ENCODE data around the gene KDELR3. TPM values are rescaled to one million over a fixed set of nuclear protein-coding genes. Genes with fewer than 3 reads are reported as not detected.

Gene KDELR3
- total RNA-seq, 3 donors from 2014 or later = 8.9 to 18.0 (median 14.9) TPM

DNA sequence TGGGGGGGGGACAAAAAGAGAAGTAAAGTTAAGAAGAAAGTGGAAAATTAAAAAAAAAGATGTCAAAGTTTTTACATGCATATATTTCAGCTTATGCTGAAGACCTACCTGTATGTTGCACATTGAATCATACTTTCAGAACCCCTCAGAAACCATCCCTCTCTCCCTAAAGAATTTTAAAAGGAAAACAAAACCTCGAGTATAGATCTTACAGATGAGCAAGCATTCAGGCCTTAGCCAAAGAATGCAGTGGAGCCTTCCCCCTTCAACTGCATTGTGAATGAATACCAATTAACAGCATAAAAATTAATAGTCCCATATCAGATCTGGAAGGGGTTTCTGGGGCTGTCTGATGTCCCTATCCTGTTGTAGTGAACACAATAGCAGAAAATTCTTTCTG is 16.3 kb downstream of the KDELR3 start:
- H3K4me1 ChIP-seq = no peaks in the 10 kb centered on the region
- no peaks in the 10 kb centered on the region for H3K27me3 ChIP-seq

DNA sequence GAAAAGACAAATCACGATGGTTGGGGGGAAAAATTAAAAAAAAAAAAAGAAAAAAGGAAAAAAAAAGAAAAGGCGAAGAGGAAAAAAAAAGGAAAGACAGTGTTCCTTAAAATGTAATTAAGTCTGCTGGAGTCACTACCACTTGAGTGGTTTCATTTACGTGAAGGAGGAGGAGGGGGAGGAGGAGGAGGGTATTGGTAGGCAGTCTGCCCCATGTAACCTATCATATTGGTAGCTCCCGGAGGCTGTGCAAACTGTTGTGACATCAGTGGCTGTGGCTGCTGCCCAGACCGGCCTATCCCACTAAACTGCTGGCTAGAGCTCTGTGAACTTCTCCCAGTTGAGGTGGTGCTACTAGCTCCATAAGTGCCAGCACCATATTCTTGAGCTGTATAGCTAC is 17.9 kb downstream of the KDELR3 start:
- TF ChIP-seq POLR2A (IDR thresholded peaks at IDR 0.05) (no peak), POLR2AphosphoS5 (IDR thresholded peaks at IDR 0.05) (no peak)
- TF ChIP-seq, protein P1, sequence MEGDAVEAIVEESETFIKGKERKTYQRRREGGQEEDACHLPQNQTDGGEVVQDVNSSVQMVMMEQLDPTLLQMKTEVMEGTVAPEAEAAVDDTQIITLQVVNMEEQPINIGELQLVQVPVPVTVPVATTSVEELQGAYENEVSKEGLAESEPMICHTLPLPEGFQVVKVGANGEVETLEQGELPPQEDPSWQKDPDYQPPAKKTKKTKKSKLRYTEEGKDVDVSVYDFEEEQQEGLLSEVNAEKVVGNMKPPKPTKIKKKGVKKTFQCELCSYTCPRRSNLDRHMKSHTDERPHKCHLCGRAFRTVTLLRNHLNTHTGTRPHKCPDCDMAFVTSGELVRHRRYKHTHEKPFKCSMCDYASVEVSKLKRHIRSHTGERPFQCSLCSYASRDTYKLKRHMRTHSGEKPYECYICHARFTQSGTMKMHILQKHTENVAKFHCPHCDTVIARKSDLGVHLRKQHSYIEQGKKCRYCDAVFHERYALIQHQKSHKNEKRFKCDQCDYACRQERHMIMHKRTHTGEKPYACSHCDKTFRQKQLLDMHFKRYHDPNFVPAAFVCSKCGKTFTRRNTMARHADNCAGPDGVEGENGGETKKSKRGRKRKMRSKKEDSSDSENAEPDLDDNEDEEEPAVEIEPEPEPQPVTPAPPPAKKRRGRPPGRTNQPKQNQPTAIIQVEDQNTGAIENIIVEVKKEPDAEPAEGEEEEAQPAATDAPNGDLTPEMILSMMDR (IDR thresholded peaks at IDR 0.05) = no peak
- no peaks in the 10 kb centered on the region for H3K27me3 ChIP-seq
- no peak overlapping the region for H3K4me3 ChIP-seq
- no peak overlapping the region for H3K27ac ChIP-seq
- intact Hi-C loops (cut with DNase I; ENCODE audit: low total_unique reads) = no loop called here
- DNase-seq (ENCODE audit: low spot score in 2 of 2) = no peak
- no peaks in the 10 kb centered on the region for H3K4me1 ChIP-seq
- H3K9me3 ChIP-seq = no peaks in the 10 kb centered on the region
- peaks cover 3% of the 10 kb centered on the region for H3K36me3 ChIP-seq

More for the DNA sequence above, 16.3 kb downstream of the KDELR3 start:
- no peak overlapping the region for H3K4me3 ChIP-seq
- H3K27ac ChIP-seq = no peak overlapping the region
- DNase-seq (ENCODE audit: low spot score in 2 of 2) = no peak
- H3K36me3 ChIP-seq = no peaks in the 10 kb centered on the region
- no peaks in the 10 kb centered on the region for H3K9me3 ChIP-seq
- TF ChIP-seq POLR2AphosphoS5 (IDR thresholded peaks at IDR 0.05) = no peak
- TF ChIP-seq, protein P1 (IDR thresholded peaks at IDR 0.05) = no peak
- TF ChIP-seq POLR2A (IDR thresholded peaks at IDR 0.05) = no peak
- intact Hi-C loops (cut with DNase I; ENCODE audit: low total_unique reads) = no loop called here

DNA sequence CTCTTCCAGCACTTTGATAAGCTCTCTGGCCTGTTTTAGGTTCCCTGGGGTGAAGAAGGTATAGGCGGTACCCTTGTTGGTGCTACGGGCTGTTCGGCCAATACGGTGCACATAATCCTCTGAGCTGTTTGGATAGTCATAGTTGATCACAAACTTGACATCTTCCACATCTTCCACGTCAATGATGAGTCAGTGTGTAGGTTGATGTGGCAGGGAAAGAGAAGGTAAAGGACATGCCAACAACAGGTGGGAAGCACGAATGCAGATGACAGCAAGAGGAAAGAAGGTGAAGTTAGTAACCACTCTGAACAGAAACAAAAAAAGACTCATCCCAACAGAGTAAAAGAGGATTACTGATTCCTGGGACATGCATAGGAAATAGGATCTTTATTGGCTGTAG is 20.1 kb downstream of the KDELR3 start:
- Histone ChIP-seq H3K4me3 (no peak overlapping the region), H3K4me1 (no peaks in the 10 kb centered on the region), H3K27ac (no peak overlapping the region), H3K36me3 (peaks cover 4% of the 10 kb centered on the region), H3K27me3 (no peaks in the 10 kb centered on the region), H3K9me3 (no peaks in the 10 kb centered on the region)
- intact Hi-C loops (cut with DNase I; ENCODE audit: low total_unique reads) = no loop called here
- DNase-seq (ENCODE audit: low spot score in 2 of 2) = no peak
- no peak for TF ChIP-seq POLR2A (IDR thresholded peaks at IDR 0.05)
- no peak for TF ChIP-seq POLR2AphosphoS5 (IDR thresholded peaks at IDR 0.05)
- TF ChIP-seq, protein P1 (IDR thresholded peaks at IDR 0.05) = no peak

DNA sequence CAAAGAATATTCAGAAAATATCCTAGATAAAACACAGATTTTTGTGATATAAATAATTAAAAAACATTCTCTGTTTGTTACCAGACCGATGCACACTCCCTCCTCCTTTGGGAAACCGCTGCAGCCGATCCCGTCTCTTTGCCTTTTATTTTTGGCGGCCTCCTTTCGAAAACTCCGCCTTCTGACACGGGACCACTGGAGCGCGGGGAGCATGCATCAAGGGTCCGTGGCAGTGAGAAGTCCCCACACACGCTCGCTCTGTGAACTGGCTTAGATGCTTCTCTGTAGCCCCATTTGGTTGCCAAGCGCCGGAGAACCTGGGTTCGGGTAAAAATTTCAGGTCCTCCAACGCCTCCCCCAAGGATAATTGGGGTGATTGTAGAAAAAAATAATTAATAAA is 21.2 kb downstream of the KDELR3 start:
- Histone ChIP-seq H3K4me1 (no peaks in the 10 kb centered on the region), H3K27me3 (no peaks in the 10 kb centered on the region), H3K36me3 (peaks cover 8% of the 10 kb centered on the region), H3K27ac (no peak overlapping the region), H3K9me3 (no peaks in the 10 kb centered on the region), H3K4me3 (no peak overlapping the region)
- DNase-seq (ENCODE audit: low spot score in 2 of 2) = no peak
- intact Hi-C loops (cut with DNase I; ENCODE audit: low total_unique reads) = no loop called here
- TF ChIP-seq POLR2AphosphoS5 (IDR thresholded peaks at IDR 0.05) (no peak), POLR2A (IDR thresholded peaks at IDR 0.05) (no peak)
- TF ChIP-seq, protein P1 (IDR thresholded peaks at IDR 0.05) = no peak

DNA sequence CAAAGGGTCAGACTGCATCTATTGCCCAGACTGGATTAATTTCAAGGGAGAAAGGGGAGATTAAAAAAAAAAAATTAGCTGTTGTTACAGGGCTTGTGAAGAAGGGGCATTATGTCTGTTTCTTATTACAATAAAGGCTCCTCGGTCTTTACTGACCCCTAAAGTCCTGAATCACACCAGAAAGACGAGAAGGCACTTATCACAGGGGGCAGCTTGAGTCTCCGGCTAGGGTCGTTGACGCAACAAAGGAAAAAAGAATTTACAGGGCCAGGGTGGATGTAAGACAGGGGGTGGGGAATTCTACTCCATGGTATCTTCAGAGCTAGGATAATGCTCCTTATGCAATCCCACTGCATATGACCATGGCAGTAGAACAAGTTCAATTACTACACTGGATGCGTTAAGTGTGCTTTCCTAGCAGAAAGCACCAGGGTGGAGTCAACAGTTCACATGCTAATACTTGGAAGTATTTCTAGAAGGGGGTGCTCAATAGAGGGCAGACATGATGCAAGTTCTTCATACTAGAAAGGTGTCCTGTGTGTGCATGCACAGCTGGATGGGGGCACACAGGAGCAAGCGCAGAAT is 21.8 kb downstream of the KDELR3 start:
- TF ChIP-seq, protein P1 (IDR thresholded peaks at IDR 0.05) = no peak
- TF ChIP-seq POLR2A (IDR thresholded peaks at IDR 0.05) = no peak
- TF ChIP-seq POLR2AphosphoS5 (IDR thresholded peaks at IDR 0.05) = no peak

More for the DNA sequence above, 21.8 kb downstream of the KDELR3 start:
- DNase-seq (ENCODE audit: low spot score in 2 of 2) = no peak
- Histone ChIP-seq H3K36me3 (peaks cover 14% of the 10 kb centered on the region), H3K27ac (no peak overlapping the region), H3K27me3 (no peaks in the 10 kb centered on the region), H3K9me3 (no peaks in the 10 kb centered on the region), H3K4me1 (no peaks in the 10 kb centered on the region), H3K4me3 (no peak overlapping the region)
- intact Hi-C loops (cut with DNase I; ENCODE audit: low total_unique reads) = no loop called here

All from breast epithelium (tissue), 4 donors.